Neural progenitor cell (in vitro differentiated cells): ENCODE results near the gene SS18L1. TPM values are rescaled to one million over a fixed set of nuclear protein-coding genes. Genes with fewer than 3 reads are reported as not detected.

Experiments used
- DNase-seq: peaks from one replicate; pipeline ENCODE4 v3.0.0-alpha.2; 2016; ENCODE audit warnings: low spot score
- H2AFZ ChIP-seq: fragments of 200-600 bp; sonication (generic); replicated peaks from 2 replicates; pipeline ENCODE4 v1.6.1; 2016; ENCODE audit warnings: antibody characterized with exemption
- H3F3A ChIP-seq: fragments of 200-600 bp; sonication (generic); 2 replicates; pipeline ENCODE4 v1.6.1; 2016; ENCODE audit warnings: antibody characterized with exemption, low read depth
- H3K27ac ChIP-seq: fragments of 200-600 bp; sonication (generic); 2 replicates; pipeline ENCODE4 v1.5.1; 2016; ENCODE audit warnings: mild to moderate bottlenecking
- H3K27me3 ChIP-seq: fragments of 200-600 bp; sonication (generic); 2 replicates; pipeline ENCODE4 v1.6.1; 2016; ENCODE audit warnings: mild to moderate bottlenecking, moderate library complexity
- H3K36me3 ChIP-seq: fragments of 200-600 bp; sonication (generic); 2 replicates; pipeline ENCODE4 v1.5.1; 2016
- H3K4me1 ChIP-seq: fragments of 200-600 bp; sonication (generic); 2 replicates; pipeline ENCODE4 v1.6.1; 2016; ENCODE audit warnings: mixed run types
- H3K4me2 ChIP-seq: fragments of 200-600 bp; sonication (generic); 2 replicates; pipeline ENCODE4 v1.6.1; 2016
- H3K4me3 ChIP-seq: fragments of 200-600 bp; sonication (generic); 2 replicates; pipeline ENCODE4 v1.5.1; 2016
- H3K79me2 ChIP-seq: fragments of 200-600 bp; sonication (generic); 2 replicates; pipeline ENCODE4 v1.6.1; 2016; ENCODE audit warnings: low read depth
- H3K9ac ChIP-seq: fragments of 200-600 bp; sonication (generic); 2 replicates; pipeline ENCODE4 v1.6.1; 2016
- H3K9me3 ChIP-seq: fragments of 200-600 bp; sonication (generic); 2 replicates; pipeline ENCODE4 v1.5.1; 2016; ENCODE audit warnings: low read depth
- H4K20me1 ChIP-seq: fragments of 200-600 bp; sonication (generic); 2 replicates; pipeline ENCODE4 v1.6.1; 2016; ENCODE audit warnings: low read depth
- H3K27ac Mint-ChIP-seq: 3 replicates; pipeline ENCODE4 v1.8.0; 2021; ENCODE audit warnings: mixed read lengths
- H3K27me3 Mint-ChIP-seq: 2 replicates; pipeline ENCODE4 v1.8.0; 2022; ENCODE audit warnings: low read depth, mild to moderate bottlenecking, inconsistent platforms, moderate library complexity, mixed read lengths; ENCODE audit not compliant: insufficient read depth
- H3K36me3 Mint-ChIP-seq: 3 replicates; pipeline ENCODE4 v1.8.0; 2021; ENCODE audit warnings: mixed read lengths
- H3K4me1 Mint-ChIP-seq: 3 replicates; pipeline ENCODE4 v1.8.0; 2021; ENCODE audit warnings: mixed read lengths
- H3K4me3 Mint-ChIP-seq: 3 replicates; pipeline ENCODE4 v1.8.0; 2021; ENCODE audit warnings: mild to moderate bottlenecking, moderate library complexity, mixed read lengths
- H3K9me3 Mint-ChIP-seq: 3 replicates; pipeline ENCODE4 v1.8.0; 2020; ENCODE audit warnings: mixed read lengths
- EZH2 ChIP-seq: fragments of 200-600 bp; sonication (generic); IDR thresholded peaks from 2 replicates; pipeline ENCODE4 v1.6.1; 2017; ENCODE audit warnings: antibody characterized with exemption, mild to moderate bottlenecking, moderate library complexity
- EZH2phosphoT487 ChIP-seq: fragments of 200-600 bp; sonication (generic); IDR thresholded peaks from 2 replicates; pipeline ENCODE4 v1.6.1; 2017; ENCODE audit warnings: antibody characterized with exemption
- total RNA-seq: library from RNA; depleted of rRNA; stranded (reverse); fragments of >200 nt; gene quantifications from 2 replicates; pipeline ENCODE4 v1.2.3, GENCODE V29; 2015; ENCODE audit warnings: low replicate concordance
- TF ChIP-seq, protein P1 (sequence below): fragments of 200-600 bp; sonication (generic); IDR thresholded peaks from 2 replicates; pipeline ENCODE4 v1.5.1; 2017; ENCODE audit warnings: antibody characterized with exemption, mild to moderate bottlenecking

The SS18L1 gene
- total RNA-seq, 1 donor from 2014 or later = 25.5 TPM

DNA sequence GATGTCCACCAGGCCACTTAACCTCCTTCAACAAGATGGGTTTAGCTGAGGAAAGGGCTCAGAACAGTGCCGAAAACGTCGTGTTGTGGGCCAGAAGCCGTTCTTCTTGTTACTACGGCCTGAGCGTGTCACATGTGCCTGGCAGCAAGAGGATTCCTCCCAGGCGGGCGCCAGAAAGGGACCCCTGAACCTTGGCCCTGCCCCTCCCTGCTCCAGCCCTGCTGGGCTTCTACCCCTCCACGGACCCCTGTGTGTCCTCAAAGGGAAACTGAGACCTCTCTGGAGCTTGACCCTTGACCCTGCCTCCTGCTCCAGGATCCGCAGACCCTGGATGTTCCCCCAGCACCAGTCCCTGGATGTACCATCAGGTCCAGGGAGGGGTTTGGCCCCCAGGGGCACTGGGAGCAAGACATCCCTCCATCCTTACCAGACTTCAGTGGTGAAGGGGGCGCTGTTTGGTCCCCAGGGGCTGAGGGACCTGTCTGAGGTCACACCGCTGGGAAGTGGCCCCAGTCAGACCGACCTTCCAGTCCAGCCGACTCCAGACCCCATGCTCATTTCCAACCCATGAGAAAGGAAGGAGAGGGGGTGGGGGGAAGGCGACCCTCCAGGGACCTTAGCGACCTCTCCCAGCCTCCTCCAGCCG, 66.4 kb downstream of the SS18L1 start:
- peaks cover 5% of the 10 kb centered on the region for H3K4me1 ChIP-seq
- H3K4me3 ChIP-seq = no peak overlapping the region
- H2AFZ ChIP-seq = no peak overlapping the region
- Mint-ChIP-seq H3K9me3 (no peaks in the 10 kb centered on the region), H3K4me3 (no peak overlapping the region), H3K27ac (no peak overlapping the region), H3K27me3 (peaks cover 9% of the 10 kb centered on the region), H3K4me1 (peaks cover 12% of the 10 kb centered on the region), H3K36me3 (no peaks in the 10 kb centered on the region)
- H3K9ac ChIP-seq = no peak overlapping the region
- no peak overlapping the region for H3K27ac ChIP-seq
- H4K20me1 ChIP-seq = peaks cover 3% of the 10 kb centered on the region
- peaks cover 4% of the 10 kb centered on the region for H3K27me3 ChIP-seq
- TF ChIP-seq, protein P1, sequence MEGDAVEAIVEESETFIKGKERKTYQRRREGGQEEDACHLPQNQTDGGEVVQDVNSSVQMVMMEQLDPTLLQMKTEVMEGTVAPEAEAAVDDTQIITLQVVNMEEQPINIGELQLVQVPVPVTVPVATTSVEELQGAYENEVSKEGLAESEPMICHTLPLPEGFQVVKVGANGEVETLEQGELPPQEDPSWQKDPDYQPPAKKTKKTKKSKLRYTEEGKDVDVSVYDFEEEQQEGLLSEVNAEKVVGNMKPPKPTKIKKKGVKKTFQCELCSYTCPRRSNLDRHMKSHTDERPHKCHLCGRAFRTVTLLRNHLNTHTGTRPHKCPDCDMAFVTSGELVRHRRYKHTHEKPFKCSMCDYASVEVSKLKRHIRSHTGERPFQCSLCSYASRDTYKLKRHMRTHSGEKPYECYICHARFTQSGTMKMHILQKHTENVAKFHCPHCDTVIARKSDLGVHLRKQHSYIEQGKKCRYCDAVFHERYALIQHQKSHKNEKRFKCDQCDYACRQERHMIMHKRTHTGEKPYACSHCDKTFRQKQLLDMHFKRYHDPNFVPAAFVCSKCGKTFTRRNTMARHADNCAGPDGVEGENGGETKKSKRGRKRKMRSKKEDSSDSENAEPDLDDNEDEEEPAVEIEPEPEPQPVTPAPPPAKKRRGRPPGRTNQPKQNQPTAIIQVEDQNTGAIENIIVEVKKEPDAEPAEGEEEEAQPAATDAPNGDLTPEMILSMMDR = no peak
- TF ChIP-seq EZH2 = no peak
- no peak for TF ChIP-seq EZH2phosphoT487
- no peak overlapping the region for H3K4me2 ChIP-seq
- H3K9me3 ChIP-seq = no peaks in the 10 kb centered on the region
- H3K36me3 ChIP-seq = no peaks in the 10 kb centered on the region
- H3K79me2 ChIP-seq = no peaks in the 10 kb centered on the region
- H3F3A ChIP-seq = no peaks in the 10 kb centered on the region
- no peak for DNase-seq

DNA sequence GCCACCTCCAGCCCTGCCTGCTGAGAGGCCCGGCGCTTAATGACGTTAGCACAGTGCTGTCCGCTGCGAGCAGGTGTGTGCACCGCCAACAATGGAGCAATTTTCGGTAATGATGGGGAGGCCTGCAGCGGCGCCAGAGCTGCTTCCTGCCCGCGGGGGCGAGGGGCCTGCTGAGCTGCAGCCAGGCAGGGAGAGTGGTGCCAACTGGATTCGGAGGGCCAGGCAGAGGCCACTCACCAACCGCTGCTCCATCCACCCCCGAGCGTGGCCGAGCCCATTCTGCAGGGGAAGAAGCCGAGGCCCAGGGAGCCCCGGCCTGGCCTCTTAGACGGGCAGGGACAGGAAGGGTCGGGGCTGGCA, 66.9 kb downstream of the SS18L1 start:
- TF ChIP-seq EZH2phosphoT487 (no peak), EZH2 (no peak)
- TF ChIP-seq, protein P1 = no peak
- no peaks in the 10 kb centered on the region for H3K9me3 ChIP-seq
- Mint-ChIP-seq H3K27me3 (peaks cover 9% of the 10 kb centered on the region), H3K4me3 (no peak overlapping the region), H3K9me3 (no peaks in the 10 kb centered on the region), H3K36me3 (no peaks in the 10 kb centered on the region), H3K4me1 (peaks cover 12% of the 10 kb centered on the region), H3K27ac (no peak overlapping the region)
- no peaks in the 10 kb centered on the region for H3K79me2 ChIP-seq
- no peak overlapping the region for H3K27ac ChIP-seq
- H2AFZ ChIP-seq = no peak overlapping the region
- DNase-seq = no peak
- peaks cover 9% of the 10 kb centered on the region for H3K27me3 ChIP-seq
- no peak overlapping the region for H3K4me3 ChIP-seq
- peaks cover 5% of the 10 kb centered on the region for H3K4me1 ChIP-seq
- H3F3A ChIP-seq = no peaks in the 10 kb centered on the region
- H3K4me2 ChIP-seq = no peak overlapping the region
- H4K20me1 ChIP-seq = peaks cover 3% of the 10 kb centered on the region
- no peak overlapping the region for H3K9ac ChIP-seq
- H3K36me3 ChIP-seq = no peaks in the 10 kb centered on the region

DNA sequence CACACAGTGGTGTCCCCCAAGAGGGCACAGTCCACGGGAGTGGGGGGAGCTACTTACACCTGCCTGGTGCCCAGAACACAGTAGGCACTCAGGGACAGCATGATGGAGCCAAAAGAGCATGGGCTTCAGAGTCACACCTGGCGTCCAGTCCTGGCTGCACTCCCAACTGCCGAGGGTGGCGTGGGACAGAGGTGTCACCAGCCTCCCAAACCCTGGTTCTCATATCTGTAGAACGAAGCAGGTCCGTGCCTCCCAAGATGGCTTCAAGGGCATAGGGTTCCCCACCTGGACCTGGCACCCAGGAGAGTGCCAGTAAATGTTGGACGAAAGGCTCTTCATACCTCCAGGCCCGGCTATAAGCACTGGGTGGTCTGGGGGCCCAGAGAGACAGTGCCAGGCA, 67.6 kb downstream of the SS18L1 start:
- H3K4me1 Mint-ChIP-seq = peaks cover 12% of the 10 kb centered on the region
- no peaks in the 10 kb centered on the region for H3K36me3 ChIP-seq
- DNase-seq = no peak
- no peak overlapping the region for H3K4me3 ChIP-seq
- no peak overlapping the region for H2AFZ ChIP-seq
- no peak overlapping the region for H3K27ac ChIP-seq
- H3K4me1 ChIP-seq = peaks cover 5% of the 10 kb centered on the region
- H3K9ac ChIP-seq = no peak overlapping the region
- H3K27ac Mint-ChIP-seq = no peak overlapping the region
- no peaks in the 10 kb centered on the region for H3K9me3 ChIP-seq
- no peaks in the 10 kb centered on the region for H3K79me2 ChIP-seq
- H3K4me3 Mint-ChIP-seq = no peak overlapping the region
- H3K27me3 ChIP-seq = peaks cover 16% of the 10 kb centered on the region
- H3K27me3 Mint-ChIP-seq = peaks cover 15% of the 10 kb centered on the region
- no peaks in the 10 kb centered on the region for H3K36me3 Mint-ChIP-seq
- H4K20me1 ChIP-seq = peaks cover 3% of the 10 kb centered on the region
- TF ChIP-seq EZH2phosphoT487 (no peak), EZH2 (no peak)
- TF ChIP-seq, protein P1 = no peak
- H3F3A ChIP-seq = no peaks in the 10 kb centered on the region
- H3K9me3 Mint-ChIP-seq = no peaks in the 10 kb centered on the region
- H3K4me2 ChIP-seq = no peak overlapping the region
